CD4-positive, alpha-beta T cell treated with Interleukin-10 for 1 hour (primary cell): ENCODE results near the gene HOXA10.

ENCODE experiments used
- DNase-seq: peaks from one replicate; pipeline ENCODE4 v3.0.0-alpha.2; 2020

Gene HOXA10

GRCh38 chr7:27154901-27155815 is 19.0 kb downstream of the HOXA10 start:
- DNase-seq: no peak

GRCh38 chr7:27154369-27154768 is 19.8 kb downstream of the HOXA10 start:
- no peak for DNase-seq

GRCh38 chr7:27153526-27153925 is 20.6 kb downstream of the HOXA10 start:
- no peak for DNase-seq

- no peak for DNase-seq
These were observed 21.2 kb downstream of the HOXA10 start for GRCh38 chr7:27152816-27153442.

DNA sequence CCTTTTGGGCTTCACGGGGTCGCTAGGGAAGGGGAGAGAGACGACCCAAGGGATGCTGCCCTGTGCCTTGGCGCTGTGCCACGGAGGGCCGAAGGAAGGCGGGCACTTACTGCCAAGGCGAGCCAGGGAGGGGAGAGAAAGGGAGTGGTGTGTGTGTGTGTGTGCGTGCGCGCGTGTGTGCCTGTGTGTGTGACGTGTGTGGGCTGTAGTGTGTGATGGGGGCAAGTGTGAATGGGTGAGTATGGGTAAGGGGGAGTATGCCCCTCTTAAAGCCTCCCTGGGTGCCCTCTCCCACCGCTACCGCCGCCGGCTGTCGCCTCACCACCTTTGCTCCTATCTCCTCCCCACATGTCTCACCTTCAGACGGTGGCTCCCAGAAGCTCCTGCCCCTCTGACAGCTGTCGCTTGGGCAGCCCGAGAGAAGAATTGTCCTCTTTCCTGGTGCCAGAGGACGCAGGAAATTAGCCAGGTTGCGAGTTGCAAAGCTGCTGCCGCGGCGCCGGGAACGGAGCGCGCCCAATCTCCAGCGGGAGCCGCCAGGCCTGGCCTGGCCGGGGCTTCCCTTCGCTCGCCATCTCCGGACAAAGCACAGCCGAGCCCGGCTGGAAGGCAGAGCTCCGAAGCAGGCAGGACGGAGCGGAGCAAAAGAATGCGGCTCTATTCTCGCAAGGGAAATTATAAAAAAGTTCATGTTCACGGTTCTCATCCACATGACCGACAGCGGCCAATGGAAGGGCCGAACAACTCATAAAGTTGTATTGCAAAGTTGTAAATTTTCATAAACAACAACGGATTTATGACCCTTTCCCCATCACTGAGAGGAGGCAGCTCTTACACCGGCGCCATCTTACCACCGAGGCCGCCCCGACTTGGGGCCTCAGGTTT is 21.9 kb downstream of the HOXA10 start, which contains the start of gene HOXA3:
Gene HOXA3, minus strand, starts transcription at position 653 of the 885 bp plus-strand sequence. CDS start 41,943 bp downstream, outside the sequence.
- no peak for DNase-seq

- no peak for DNase-seq
These were observed 22.7 kb downstream of the HOXA10 start for GRCh38 chr7:27151341-27151930.

GRCh38 chr7:27150568-27151340 is 23.4 kb downstream of the HOXA10 start:
- peak; percentile 66 for DNase-seq

GRCh38 chr7:27149842-27150567 is 24.1 kb downstream of the HOXA10 start:
- no peak for DNase-seq

GRCh38 chr7:27148756-27149641 is 25.1 kb downstream of the HOXA10 start:
- no peak for DNase-seq

GRCh38 chr7:27148031-27148755 is 25.9 kb downstream of the HOXA10 start:
- no peak for DNase-seq

- no peak for DNase-seq
These were observed 26.7 kb downstream of the HOXA10 start, which contains the start of gene HOXA6 for GRCh38 chr7:27147199-27148030. TSS of gene HOXA6 (minus strand) at chr7:27147774. CDS start at chr7:27147749, 25 bp downstream.

GRCh38 chr7:27146491-27147198 is 27.5 kb downstream of the HOXA10 start:
- DNase-seq: no peak

GRCh38 chr7:27145914-27146412 is 28.2 kb downstream of the HOXA10 start:
- no peak for DNase-seq

DNA sequence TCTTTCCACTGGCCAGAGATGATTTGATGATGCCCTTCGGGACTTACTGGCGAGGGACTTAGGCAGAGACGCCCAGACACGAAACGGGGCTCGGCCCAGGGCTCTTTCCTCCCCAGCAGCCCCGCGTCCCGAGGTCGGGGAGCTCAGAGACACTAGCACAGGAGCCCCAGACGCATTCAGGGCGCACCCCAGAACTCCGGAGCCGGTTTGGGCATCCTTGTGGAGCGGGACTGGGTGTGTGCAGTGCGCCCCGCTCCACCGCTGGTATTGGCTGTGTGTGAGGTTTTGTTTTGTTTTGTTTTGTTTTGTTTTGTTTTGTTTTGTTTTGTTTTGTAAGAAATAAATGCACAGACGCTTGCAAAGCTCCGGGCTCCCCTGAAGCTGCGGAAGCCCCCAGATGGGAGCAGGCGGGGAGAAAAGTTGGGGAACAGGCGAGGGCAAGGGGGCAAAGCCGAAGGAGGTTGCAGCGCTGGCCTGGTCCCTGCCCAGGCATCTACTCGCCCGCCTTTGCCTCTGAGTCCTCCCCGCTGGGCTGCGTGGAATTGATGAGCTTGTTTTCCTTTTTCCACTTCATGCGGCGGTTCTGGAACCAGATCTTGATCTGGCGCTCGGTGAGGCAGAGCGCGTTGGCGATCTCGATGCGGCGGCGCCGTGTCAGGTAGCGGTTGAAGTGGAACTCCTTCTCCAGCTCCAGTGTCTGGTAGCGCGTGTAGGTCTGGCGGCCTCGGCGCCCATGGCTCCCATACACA is 28.8 kb downstream of the HOXA10 start:
- no peak for DNase-seq

DNA sequence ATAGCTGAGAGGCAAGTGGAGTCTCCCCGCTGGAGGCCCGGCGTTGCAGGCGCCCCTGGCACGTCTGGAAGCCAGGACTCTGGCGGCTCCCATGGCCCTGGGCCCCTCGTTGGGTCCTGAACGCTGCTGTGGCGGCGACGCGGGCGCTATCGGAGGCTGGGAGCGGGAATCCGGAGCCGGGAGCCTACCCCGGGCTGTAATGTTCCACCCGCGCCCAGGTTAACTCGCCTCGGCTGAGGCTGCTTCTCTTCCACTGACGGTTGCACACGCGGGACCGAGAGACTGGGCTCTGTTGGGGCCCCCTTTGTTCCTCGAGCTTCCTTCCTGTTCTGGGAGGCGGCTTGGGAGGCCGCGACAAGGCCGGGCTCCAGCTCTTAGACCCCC is 29.3 kb downstream of the HOXA10 start:
- DNase-seq: no peak

- DNase-seq: no peak
These were observed 30.0 kb downstream of the HOXA10 start for GRCh38 chr7:27143950-27144780.
